Pancreas (tissue), 10 donors: ENCODE data around the gene DLX2. TPM values are rescaled to one million over a fixed set of nuclear protein-coding genes. Genes with fewer than 3 reads are reported as not detected.

Source experiments
- ATAC-seq, 4 donors: fragments of 200-7000 bp; cut with Tn5 transposase; one replicate each; pipeline versions ENCODE4 v1.8.0 to v1.9.1; 2020; ENCODE audit warnings: mild to moderate bottlenecking in 4 of 4, moderate library complexity in 4 of 4
- DNase-seq, 6 donors: peaks; one replicate each; pipeline ENCODE4 v3.0.0-alpha.2; 2020
- FAIRE-seq: peaks from 2 replicates; lab custom pipeline; 2012; peaks lifted over from hg19 to GRCh38; lab: Jason Lieb, UNC
- H3K27ac ChIP-seq, 4 donors: fragments of 200-600 bp; sonication (generic); 1 replicate in 3 of 4; 2 replicates in 1 of 4; pipeline versions ENCODE4 v1.5.0 to v1.8.0; 2020
- H3K27me3 ChIP-seq, 4 donors: fragments of 200-600 bp; one replicate each; pipeline ENCODE4 v1.8.0; 2021
- H3K36me3 ChIP-seq, 3 donors: fragments of 200-600 bp; sonication (generic) in 1 of 3; one replicate each; pipeline versions ENCODE4 v1.5.0 to v1.8.0; 2020 to 2021
- H3K4me1 ChIP-seq, 3 donors: fragments of 200-600 bp; one replicate each; pipeline ENCODE4 v1.8.0; 2021
- H3K4me3 ChIP-seq, 4 donors: fragments of 200-600 bp; sonication (generic) in 2 of 4; one replicate each; pipeline versions ENCODE4 v1.5.0 to v1.8.0; 2020 to 2021
- H3K9me3 ChIP-seq, 4 donors: fragments of 200-600 bp; one replicate each; pipeline ENCODE4 v1.8.0; 2021
- WGBS, 2 donors: extraction: QIAGEN DNeasy Blood & Tissue Kit; methylation state at CpG; one replicate each; pipeline ENCODE4 v1.1.7; 2013; 5-methylcytosine and 5-hydroxymethylcytosine counted together
- intact Hi-C, 3 donors: fragments of 100-400 bp; cut with DNase I; formaldehyde crosslinking; loops; one replicate each; pipeline versions ENCODE4 v1.11.1 to v1.14.2; 2022
- polyA plus RNA-seq, 2 donors: library from polyadenylated mRNA; stranded (reverse); fragments of 200-250 nt; gene quantifications; one replicate each; pipeline ENCODE4 v1.2.3, GENCODE V29; 2013
- total RNA-seq, 6 donors: library from RNA; stranded (reverse); fragmentation: NEBNext Ultra II Directional in 4 of 6; extraction: Animal tissue kit (Norgen Biotek cat#: 25700) in 4 of 6; gene quantifications; one replicate each; pipeline versions ENCODE4 v1.2.1 to v1.2.4, GENCODE V29; 2021 to 2023
- TF ChIP-seq, protein P1 (sequence below), 4 donors: fragments of 200-600 bp; sonication (generic) in 3 of 4; IDR thresholded peaks; one replicate each; pipeline versions ENCODE4 v1.5.0 to v1.8.0; 2021; ENCODE audit warnings: antibody characterized with exemption in 4 of 4
- donor health status: healthy with polysubstance abuse.
- donor health status: DM: no; HTN: no; CAD: no; lungs with moderate emphysema.
- donor health status: DM: no; HTN: no; CAD: no.
- donor health status: control.
- donor health status: control.
- donor health status: Bipolar disorder and iron deficiency.
- donor health status: DM: yes; HTN: yes; CAD: no.
- donor health status: DM: no; HTN: no; CAD: no.
- donor health status: DM: no; HTN: no; CAD: no.
- donor health status: DM: yes; HTN: yes; CAD: no.

Gene DLX2
- total and polyA plus RNA-seq, 8 donors = not detected

DNA sequence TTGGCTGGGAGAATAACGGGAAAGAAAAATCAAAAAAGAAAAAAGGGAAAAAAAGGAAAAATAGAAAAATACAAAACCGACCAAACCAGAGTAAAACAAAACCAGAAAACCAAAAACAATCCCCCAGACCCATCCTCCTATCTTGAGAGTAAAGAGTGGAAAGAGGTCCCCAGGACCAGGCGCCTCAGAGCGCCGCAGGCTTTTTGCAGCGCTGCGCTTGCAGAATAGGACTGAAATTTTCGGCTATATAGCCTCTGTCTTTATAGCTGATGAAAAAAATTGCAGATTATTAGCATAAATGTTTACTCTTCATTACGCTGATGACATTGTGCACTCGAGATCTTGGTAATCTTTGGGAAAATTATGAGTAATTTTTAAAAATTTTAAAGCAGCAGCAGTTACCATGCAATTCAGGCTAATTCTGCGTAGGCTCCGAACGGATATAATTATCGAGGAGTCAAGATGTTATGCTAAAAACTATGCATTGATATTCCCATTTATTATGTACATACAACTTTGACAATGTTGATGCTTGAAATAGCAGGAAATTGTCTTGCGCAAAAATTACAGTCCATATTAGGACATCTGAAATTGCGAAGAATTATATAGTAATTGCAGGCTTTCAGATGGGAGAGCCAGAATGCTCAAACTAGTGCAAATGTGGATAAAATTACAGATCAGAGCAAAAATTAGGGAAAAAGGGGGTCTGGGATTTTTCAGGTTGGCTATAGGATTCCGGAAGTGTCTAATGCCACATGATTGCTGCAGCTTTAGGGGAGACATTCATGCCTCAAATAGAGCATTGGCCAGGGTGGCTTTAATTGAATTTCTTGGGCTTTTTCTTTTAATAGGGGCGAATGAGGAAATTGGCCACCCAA is 9.0 kb downstream of the DLX2 start:
- H3K4me3 ChIP-seq = no peak overlapping the region
- FAIRE-seq (no peak), DNase-seq (no peak), ATAC-seq (no peak)
- no peaks in the 10 kb centered on the region for H3K9me3 ChIP-seq
- no peak overlapping the region for H3K27ac ChIP-seq
- intact Hi-C loops = no loop called here
- peaks cover 0 to 21% (median 10%) of the 10 kb centered on the region in 3 donors for H3K4me1 ChIP-seq
- H3K27me3 ChIP-seq = peaks cover 7 to 74% (median 25%) of the 10 kb centered on the region in 4 donors
- H3K36me3 ChIP-seq = no peaks in the 10 kb centered on the region
- WGBS, 2 donors = 23 to 24% methylated on average over 18 of the region's 18 CpGs
- TF ChIP-seq, protein P1, sequence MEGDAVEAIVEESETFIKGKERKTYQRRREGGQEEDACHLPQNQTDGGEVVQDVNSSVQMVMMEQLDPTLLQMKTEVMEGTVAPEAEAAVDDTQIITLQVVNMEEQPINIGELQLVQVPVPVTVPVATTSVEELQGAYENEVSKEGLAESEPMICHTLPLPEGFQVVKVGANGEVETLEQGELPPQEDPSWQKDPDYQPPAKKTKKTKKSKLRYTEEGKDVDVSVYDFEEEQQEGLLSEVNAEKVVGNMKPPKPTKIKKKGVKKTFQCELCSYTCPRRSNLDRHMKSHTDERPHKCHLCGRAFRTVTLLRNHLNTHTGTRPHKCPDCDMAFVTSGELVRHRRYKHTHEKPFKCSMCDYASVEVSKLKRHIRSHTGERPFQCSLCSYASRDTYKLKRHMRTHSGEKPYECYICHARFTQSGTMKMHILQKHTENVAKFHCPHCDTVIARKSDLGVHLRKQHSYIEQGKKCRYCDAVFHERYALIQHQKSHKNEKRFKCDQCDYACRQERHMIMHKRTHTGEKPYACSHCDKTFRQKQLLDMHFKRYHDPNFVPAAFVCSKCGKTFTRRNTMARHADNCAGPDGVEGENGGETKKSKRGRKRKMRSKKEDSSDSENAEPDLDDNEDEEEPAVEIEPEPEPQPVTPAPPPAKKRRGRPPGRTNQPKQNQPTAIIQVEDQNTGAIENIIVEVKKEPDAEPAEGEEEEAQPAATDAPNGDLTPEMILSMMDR (IDR thresholded peaks at IDR 0.05) = no peak

DNA sequence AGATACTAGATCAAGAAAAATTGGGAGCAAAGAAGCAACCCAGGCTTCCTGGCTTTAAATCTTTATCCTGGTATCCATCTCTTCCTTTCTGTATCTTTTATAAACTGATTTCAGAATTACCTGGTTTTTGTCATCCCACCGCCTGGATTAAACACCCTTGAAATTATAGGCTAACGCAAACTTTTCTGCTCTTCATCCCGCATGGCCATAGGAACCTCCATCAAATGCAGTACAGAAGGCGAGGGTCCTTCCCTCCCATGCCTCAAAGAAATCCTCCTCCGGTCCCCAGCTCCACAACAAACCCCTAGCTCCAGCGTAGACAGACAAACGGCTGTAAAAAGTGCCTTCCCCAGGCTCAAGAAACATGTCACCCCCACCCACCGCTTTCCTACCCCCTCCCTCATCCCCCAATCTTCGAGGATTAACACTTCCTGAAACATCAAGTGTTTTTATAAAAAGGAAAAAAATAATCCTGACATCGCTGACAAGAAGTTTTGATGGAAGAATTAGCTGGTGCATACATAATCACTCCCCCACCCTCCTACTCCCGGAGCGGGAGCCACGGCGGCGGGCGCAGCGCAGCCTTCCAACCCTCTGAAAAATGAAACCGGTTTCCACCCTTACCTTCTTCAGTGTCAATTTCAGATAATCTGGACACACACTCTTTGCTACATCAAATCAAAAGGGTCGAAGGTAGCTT is 9.8 kb downstream of the DLX2 start:
- ATAC-seq (no peak), DNase-seq (no peak), FAIRE-seq (no peak)
- Histone ChIP-seq H3K4me3 (no peak overlapping the region), H3K27ac (no peak overlapping the region), H3K9me3 (no peaks in the 10 kb centered on the region), H3K36me3 (no peaks in the 10 kb centered on the region), H3K4me1 (peaks cover 0 to 21% (median 10%) of the 10 kb centered on the region in 3 donors), H3K27me3 (peaks cover 7 to 81% (median 25%) of the 10 kb centered on the region in 4 donors)
- WGBS, 2 donors = 12 to 16% methylated on average over 19 of the region's 19 CpGs
- intact Hi-C loops = no loop called here
- TF ChIP-seq, protein P1 (IDR thresholded peaks at IDR 0.05) = no peak

DNA sequence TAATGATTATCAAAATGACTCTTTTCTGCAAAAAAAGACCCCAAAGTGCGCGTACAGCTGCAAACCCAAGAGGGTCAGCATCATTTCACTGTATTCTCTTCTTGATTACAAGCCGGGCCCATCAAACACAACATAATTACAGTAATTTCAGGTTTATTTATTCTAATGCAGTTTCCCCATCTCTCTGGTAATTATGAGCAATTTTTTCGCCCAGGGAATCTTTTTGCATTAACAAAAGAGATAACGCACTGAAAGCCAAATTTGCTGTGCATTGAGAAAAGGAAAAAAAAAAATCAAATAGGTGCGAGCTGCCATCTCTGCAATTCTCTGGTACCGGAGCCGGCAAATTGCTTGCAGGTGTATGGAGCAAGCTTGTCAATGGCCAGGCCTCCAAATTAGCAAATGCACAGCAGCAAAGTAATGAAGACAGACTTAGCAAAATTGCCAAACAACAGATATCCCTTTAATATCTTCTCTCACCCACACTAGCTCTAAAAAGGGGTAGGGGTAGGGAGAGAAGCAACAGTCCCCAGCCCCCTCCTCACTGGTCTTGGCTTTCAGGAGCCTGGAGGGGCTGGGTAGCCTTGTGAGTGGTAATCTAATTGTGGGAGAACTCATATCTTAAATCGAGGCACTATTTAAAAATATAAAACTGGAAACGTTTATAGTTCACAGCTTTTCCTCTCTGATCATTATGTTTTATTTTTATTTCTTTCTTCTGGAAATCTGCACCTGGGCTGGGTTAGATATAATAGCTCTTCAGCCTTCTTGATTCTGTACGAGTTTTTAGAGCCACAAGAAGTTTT is 10.7 kb downstream of the DLX2 start:
- Histone ChIP-seq H3K4me1 (peaks cover 0 to 19% (median 10%) of the 10 kb centered on the region in 3 donors), H3K4me3 (no peak overlapping the region), H3K36me3 (no peaks in the 10 kb centered on the region), H3K9me3 (no peaks in the 10 kb centered on the region), H3K27ac (no peak overlapping the region), H3K27me3 (peaks cover 7 to 90% (median 25%) of the 10 kb centered on the region in 4 donors)
- DNase-seq (no peak), FAIRE-seq (no peak), ATAC-seq (no peak)
- intact Hi-C loops = no loop called here
- TF ChIP-seq, protein P1 (IDR thresholded peaks at IDR 0.05) = no peak
- 23 to 29% methylated on average over 11 of the region's 11 CpGs for WGBS, 2 donors

DNA sequence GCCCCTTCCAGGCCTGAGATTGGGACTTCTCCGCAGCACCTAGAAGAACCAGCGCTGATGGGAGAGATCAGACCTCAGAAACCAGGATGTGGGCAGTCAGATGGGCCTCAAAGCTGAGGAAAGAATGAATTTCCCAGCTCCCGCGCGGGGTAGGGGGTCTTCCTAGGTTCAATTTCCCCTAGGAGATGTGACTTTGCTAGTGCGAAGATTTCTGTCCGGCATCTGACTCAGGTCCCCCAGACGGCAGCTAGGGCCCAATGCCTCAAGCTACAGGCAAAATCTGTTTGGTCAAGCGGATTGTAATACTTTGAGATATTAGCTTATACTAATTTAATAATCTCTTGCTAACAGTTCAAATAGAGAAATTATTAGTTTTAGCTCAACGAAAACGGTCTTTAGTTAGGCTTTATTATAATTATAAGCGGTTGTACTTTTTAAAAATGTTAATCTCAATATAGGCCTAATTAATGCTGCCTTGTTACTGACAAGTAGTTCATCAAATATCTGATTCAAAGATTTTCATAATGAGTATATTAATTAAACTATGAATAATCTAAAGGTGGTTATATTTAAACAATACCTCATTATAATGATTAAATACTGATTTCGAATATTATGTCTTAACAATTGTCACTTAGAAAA is 11.6 kb downstream of the DLX2 start:
- DNase-seq (no peak), FAIRE-seq (no peak), ATAC-seq (no peak)
- intact Hi-C loops = no loop called here
- no peaks in the 10 kb centered on the region for H3K36me3 ChIP-seq
- H3K27ac ChIP-seq = no peak overlapping the region
- 20 to 26% methylated on average over 13 of the region's 13 CpGs for WGBS, 2 donors
- peaks cover 7 to 92% (median 29%) of the 10 kb centered on the region in 4 donors for H3K27me3 ChIP-seq
- no peaks in the 10 kb centered on the region for H3K9me3 ChIP-seq
- H3K4me1 ChIP-seq = peaks cover 3 to 26% (median 4%) of the 10 kb centered on the region in 3 donors
- H3K4me3 ChIP-seq = no peak overlapping the region
- TF ChIP-seq, protein P1 (IDR thresholded peaks at IDR 0.05) = no peak
